8988T (cell line): ENCODE data around the gene PRR29.
"Not testable (repeated sequence)": the region's sequence is repeated elsewhere in the genome, so short reads cannot be mapped to it uniquely, and the experiment has no call there.

Source experiments
- DNase-seq: peaks from one replicate; pipeline ENCODE4 v3.0.0; 2011

The PRR29 gene

DNA sequence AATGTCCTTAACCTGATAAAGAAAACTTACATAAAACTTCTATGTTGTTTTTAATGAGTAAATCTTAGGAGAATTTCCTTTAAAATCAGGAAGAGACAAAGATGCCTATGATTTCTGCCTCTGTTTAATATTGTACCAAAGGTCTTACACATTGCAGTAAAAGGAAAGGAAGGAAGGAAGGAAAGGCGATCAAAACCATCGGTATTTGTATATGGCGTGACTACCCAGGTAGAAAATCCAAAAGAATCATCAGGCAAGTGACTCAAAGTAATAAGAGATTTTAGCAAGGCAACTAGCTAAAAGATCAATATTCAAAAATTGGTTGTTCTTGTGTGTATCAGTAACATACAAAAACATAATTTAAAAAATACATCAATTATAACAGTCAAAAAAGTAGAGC is 18.8 kb downstream of the PRR29 start:
- no peak for DNase-seq

DNA sequence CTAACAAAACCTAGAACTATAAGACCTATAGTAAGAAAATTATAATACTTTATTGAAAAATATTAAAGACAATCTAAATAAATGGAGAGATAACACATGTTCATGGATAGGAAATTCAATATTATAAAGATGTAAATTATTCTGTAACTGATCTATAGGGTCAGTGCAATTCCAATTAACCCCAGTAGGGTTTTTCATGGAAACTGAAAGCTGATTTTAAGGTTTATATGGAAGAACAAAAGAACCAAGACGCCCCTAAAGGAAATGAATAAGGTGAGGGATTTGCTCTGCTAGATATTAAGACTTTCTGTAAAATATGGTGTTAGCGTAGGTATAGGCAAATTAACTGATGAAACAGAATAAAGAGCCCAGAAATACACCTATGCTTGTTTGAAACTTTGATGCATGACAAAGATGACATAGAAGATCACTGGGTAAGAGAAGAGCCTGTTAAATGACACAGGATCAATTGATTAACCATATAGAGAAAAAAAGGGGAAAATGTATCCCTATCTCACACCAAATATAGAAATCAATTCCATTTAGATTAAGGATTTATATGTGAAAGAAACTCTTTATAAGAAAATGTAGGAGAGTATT is 19.3 kb downstream of the PRR29 start:
- no peak for DNase-seq

DNA sequence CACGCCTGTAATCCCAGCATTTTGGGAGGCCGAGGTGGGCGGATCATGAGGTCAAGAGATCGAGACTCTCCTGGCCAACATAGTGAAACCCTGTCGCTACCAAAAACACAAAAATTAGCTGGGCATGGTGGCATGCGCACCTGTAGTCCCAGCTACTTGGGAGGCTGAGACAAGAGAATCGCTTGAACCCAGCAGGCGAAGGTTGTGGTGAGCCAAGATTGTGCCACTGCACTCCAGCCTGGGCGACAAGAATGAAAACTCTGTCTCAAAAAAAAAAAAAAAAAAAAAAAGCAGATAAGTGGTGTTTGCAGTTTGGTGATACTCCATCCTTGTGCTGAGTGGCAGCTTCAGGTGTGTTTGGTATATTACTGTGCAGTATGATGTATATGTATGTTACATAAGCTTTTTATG is 21.4 kb downstream of the PRR29 start:
- DNase-seq = not testable (repeated sequence)

DNA sequence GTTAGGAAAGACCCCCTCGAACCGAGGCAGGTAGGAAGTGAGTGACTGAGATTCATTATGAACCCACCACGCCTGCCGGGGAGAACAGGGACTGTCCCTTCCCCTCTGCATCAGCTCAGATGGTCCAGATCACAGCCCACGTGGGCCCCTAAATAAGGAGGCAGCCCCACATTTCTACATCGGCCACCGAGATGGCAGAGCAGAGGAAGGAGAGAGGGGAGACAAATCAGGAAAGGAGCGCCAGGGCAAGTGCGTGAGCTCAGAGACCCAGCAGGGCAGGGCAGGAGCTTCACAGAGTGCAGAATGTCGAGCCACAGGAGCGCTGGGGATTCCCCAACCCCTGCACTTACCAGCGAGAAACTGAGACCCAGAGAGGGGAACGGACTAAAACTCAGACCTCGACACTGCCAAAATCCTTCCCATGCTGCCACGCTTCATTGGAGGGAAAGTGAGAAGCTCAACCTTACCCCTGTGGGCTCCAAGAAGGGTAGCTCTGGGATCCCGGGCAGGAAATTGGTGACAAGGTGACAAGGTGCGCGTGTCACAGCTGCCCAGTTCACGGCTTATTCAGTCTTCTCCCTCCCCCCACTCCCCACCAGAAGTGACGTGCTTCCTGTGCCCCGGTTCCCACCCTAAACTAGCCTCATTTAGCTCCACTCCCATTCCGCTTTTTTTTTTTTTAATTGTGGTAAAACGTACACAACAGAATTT is 22.1 kb downstream of the PRR29 start, which contains the start of gene ICAM2:
Gene ICAM2, minus strand, starts transcription at position 578 of the 711 bp plus-strand sequence. CDS start 13,942 bp downstream, outside the sequence.
- no peak for DNase-seq

DNA sequence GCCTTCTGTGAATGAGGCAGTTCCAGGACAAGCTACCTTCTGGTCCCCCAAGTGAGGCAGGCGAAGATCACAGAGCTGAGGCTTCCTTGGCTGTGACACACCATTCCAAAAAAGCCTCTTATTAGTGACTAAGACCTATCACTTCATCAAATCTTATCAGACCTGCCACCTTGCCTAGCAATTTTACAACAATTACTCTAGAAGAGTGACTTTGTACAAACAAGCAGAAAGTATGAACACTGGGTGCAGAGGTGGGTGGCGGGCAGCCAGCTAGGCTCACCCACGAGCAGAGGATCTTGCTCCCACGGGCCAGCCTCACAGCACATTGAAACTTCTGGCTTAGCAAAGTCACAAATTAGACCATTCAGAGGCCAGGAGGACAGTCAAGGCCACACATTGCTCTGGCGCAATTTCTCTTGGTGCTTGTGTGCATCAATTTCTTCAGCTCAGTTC is 24.5 kb downstream of the PRR29 start:
- no peak for DNase-seq

DNA sequence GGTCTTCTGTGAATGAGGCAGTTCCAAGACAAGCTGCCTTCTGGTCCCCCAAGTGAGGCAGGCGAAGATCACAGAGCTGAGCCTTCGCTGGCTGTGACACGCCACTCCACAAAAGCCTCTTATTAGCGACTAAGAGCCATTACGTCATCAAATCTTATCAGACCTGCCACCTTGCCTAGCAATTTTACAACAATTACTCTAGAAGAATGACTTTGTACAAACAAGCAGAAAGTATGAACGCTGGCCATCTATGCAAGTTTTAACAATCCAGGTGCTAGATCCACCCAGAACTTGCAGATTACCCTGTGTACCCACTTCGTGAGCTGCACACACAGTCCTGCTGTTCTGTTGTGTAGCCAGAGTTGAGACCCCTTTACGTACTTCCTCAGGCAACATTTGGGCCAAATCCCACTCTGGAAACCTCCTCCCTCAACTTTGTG is 26.1 kb downstream of the PRR29 start:
- DNase-seq = no peak

DNA sequence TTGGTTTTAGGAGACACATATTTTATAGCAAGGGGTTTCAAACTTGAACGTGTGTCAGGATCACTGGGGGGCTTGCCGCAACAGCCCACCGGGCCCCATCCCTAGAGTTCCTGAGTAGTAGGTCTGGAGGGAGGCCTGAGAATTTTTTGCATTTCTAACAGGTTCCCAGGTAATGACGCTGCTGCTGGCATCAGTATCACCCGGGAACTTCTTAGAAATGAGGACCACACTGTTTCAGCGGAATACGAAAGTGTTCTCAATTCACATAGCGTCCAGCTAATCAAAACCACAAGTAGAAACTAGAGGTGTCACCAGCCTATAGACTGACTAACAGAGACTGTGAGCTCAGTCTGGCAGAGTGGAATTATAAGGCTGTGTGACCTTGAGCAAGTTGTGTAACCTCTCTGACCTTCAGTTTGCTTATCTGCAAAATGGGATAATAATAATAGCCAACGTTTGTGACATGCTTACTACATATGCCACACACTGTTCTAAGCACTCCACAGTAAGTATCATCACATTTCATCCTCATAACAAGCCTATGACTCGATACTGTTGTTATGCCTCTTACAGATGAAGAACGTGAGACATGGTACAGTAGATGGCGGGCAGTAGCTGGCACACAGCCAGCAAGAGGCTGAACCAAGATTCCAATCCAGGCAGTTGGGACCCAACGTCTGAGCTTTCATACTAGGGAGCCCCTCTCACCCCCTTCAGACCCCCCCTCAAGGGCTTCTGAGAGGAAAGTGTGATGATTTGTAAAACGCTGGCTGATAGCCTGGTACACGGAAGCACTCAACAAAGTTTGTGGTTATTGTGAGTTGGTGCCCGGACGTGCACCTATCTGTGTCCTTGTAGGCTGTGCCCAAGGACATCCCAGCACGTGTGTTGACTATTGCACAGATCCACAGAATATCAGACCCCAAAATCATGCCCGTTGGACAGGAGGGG is 26.9 kb downstream of the PRR29 start:
- no peak for DNase-seq

DNA sequence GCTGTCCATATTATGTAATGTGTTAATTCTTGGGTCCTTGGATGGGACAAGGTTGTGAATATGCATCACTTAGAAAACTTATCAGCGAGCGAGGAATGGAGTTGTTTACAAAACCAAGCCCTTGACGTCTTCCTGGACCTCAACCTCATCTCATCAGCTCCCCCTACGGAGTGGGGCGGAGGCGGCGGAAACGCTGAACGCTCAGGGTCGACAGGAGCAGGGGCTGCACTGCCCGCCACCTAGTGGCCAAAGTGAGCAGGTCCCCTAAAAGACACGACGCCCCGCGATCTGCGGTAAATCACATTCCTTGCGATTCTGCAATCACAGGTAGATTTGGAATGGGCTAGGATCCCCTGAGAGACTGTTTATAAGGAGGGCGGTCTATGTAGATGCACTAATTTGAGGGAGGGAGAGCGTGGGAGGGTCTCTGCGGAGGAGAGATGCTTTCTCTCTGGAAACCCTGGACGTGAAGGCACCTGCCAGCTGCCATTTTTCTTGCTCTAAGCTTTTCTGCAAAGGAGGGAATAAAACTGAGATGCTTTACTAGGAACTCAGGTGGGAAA is 27.7 kb downstream of the PRR29 start:
- DNase-seq = no peak

DNA sequence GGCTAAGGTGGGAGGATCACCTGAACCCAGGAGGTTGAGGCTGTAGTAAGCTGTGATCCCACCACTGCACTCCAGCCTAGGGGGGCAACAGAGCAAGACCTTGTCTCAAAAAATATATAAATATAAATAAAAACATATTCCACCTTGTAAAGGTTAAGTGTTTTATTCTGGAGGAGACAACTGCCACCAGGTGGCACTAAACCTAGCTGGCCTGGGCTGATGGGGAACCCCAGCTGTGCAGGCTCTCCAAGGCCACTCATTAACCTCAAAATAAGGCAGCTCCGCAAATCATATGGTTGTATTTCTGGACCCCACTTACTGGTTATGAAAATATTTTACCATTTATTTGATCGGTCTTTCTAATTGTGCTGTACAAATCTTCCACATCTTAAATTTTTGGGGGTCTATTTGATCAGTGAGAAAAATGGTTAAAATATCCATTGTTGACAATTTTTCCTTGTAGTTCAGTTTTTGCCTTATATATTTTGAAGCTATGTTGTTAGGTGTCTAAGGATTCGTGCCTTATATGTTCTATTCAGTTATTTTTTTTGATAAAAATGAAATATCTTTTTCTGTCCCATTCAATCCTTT is 30.8 kb downstream of the PRR29 start:
- DNase-seq = no peak

DNA sequence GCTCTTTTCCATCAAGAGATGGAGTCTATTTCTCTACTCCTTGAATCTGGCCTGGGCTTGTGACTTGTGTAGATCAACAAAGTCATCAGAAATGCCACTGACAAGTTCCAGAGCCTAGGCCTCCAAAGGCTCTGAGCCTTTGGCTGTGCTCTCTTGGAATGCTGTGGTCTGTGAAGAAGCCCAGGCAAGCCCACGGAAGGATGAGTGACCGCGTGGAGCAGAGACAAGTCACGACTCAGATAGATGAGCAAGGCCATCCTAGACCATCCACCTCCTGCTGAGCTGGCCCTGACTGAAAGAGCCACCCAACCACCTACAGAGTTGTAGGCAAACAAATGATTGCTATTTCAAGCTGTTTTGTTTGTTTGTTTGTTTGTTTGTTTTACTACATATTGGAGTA is 33.9 kb downstream of the PRR29 start:
- DNase-seq = no peak

DNA sequence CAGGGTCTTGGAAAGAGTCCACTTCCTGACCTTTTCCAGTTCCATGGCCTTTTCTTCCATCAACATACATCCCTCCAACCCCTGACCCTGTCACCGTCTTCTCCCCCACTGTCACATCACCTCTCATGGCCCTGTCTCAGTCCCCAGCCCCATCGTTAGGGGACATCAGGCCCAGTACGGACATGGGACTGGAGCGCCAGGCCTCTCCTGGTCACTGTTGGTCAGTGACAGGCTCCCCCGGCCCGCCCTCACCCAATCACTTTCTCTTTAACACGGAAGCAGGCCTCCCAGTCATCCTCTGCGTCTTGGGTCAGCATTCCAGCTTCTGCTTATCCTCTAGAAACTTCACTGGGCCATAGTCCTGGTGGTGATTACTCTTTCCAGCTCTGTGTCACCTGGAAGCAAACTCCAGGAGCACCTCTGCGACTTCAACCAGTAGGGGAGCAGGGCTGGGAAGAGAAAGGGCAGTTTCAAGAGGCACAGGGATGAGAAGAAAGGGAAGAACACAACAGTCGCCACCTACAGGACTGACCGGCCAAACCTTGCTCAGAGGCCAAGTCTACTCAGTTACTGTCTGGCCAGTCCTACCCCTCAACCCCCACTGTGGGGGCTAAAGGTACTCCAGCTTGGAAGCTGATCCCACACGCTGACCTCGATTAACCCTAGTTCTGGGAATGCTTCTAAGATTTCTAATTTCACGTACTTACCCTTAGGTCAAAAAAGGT is 38.2 kb downstream of the PRR29 start:
- DNase-seq = no peak

DNA sequence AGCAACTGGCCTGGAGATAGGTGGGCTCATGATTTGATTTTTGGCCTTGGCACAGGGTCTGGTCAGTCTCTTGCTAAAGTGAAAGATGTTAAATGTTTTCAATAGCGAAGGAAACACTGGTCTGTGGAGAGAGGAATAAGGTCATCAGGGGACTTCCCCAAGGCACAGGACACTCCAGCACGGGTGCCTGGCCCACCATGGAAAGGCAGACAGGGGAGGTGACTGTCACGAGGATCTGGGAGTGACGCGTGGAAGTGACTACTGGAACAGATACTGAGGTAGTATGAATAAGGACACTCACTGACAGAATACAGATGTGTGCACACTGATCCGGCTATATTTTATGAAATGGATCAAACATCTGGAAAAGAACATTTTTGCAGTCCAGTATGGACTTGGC is 39.0 kb downstream of the PRR29 start:
- DNase-seq = no peak

DNA sequence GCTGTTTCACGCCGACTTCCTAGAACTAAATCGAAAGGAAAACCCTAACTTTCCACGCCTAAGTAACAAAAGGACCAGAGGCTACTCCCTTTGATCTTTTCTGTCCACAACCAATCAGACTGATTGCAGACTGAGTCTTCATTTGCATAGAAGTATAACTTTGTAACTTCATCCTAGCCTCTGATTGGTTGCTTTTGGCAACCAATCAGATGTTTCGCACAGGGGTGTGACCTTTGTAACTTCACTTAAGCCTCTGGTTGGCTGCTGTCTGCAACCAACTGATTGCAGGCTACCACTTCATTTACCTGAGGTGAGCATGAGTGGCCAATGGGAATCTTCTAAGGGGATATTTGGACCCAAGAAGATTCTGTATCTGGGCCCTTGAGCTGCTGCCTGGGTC is 39.7 kb downstream of the PRR29 start:
- no peak for DNase-seq

DNA sequence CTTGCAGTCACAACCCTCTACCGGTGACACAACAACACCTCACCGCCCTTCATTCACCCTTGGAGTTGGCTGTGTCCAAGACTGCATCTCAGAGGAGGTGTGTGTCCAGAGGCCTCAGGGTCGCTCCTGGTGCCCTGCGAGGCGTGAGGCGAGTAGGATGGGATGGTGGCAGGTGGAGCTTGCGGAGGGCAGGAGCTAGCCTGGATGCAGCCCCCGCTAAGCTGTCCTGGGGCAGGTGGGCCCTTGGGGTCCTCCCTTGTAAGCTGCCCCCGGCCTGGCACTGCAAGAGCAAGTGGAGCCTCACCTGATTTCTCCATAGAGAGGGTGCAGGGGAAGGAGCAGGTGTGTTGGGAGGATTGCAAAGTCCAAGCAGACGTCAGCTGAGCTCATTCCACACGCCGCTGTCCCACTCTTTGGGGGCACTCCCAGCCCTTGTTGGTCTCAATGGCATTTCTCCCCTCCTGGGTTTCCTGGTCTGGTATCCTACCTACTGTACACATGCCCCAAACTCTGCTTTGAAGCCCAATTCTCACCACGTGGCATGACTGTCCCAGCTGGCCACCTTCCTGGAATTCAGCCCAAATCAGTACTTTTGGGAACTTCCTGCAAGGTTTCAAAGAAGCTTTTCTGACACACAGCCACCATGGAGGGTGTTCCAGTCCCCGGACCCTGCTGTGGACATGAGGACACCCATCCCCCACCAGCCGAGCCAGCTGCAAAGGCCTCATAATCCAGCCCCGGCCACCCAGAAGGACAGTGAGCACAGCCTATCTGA is 40.4 kb downstream of the PRR29 start:
- DNase-seq = no peak

DNA sequence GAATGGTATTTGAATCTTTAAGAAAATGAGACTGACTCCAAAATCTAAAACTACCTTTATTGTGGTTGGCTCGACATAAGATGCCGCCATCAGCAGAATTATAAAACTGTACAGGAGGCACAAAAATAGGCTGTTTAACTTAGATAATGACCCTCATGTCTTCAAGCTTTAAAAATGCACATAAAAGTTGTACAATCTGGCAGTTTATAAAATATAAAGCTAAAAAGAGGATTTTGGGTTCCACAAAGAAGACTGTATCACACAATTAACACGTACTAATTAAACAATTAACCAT is 40.9 kb downstream of the PRR29 start:
- no peak for DNase-seq

DNA sequence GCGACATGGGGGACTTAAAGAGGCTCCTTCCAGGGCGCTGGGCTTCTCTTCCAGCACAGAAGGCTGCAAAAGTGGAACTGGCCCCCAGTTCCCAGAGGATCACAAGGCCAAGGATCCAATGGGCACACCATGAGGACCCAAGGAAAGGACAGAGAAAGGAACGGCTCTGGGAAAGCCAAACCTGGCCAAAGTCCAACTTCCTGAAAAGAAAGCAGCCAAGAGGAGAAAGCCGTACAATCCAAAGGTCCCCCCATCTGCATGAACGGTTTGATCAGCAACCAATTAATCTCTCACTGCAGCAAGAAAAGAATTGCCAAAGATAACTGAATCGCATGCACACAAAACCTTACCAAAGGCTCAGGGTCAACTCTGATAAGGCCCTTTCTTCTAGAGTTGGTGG is 42.1 kb downstream of the PRR29 start:
- DNase-seq = no peak

DNA sequence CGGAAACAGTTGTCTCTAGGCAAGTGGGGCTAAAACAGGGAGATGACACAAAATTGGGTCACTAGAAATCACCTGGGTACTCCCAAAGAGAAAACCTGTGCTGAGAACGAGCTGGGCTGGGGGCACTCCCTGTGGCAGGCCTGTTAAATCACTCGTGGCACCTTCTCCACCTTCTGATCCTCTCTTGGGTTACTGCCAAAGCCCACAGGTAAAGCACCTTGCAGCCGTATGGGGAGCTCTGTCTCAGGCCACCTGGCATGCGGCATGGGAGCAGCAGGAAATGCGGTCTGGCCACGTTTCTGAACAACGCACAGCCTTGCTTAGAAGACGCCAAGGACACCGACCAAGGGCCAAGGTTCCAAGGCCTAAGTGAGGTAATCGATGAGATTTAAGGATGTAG is 43.8 kb downstream of the PRR29 start:
- no peak for DNase-seq

DNA sequence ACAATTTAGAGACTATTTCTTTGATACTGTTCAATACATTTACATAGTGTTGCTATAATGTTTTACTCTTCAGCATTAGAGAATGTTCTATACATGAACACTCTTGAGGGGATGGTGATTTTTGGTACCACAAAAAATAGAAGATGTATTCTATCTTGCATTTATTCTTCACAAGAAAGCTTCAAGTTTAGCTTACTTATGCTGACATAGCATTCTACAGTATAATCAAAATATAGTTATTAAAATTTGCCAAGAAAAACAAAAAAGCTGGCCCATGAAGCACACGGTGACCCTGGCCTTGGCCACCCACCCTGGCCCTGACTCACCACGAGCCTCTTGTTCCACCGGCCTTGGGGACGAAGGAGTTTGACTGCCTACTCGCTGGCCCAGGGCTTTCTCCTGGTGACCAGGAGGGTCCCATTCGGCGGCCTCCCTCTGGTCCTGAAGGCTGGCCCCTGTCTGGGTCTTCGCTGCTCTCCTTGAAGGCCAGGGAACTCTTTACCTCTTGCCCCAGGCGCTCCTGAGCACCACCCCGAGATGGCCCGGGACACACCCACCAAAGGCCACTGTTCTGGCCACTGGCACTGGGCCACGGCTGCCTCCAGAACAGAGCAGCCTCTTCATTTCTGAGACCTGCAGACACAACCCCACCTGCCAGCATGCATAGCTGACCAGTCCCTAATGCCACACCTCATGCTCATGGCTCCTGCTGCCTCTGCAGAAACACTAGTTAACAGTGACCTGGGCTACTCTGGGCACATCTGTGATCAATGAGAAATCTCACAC is 44.7 kb downstream of the PRR29 start:
- DNase-seq = no peak

DNA sequence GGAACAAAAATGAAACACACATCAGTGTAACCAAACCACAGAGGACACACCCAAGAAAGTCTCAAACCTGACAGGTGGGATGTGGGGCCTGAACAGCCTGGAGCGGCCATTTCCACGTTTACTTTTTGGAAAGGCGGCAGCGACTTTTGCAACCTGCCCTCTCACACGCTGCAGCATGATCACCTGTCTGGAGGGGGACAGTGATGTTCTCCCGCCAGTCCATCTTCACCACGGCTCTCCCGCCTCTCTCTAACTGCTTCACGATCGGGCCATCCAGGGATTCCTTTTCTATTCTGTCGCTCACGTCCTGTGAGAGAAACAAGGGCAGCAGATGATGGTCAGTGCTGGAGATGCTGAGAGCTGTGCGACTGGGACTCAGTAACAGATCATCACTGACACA is 47.0 kb downstream of the PRR29 start:
- DNase-seq = no peak

DNA sequence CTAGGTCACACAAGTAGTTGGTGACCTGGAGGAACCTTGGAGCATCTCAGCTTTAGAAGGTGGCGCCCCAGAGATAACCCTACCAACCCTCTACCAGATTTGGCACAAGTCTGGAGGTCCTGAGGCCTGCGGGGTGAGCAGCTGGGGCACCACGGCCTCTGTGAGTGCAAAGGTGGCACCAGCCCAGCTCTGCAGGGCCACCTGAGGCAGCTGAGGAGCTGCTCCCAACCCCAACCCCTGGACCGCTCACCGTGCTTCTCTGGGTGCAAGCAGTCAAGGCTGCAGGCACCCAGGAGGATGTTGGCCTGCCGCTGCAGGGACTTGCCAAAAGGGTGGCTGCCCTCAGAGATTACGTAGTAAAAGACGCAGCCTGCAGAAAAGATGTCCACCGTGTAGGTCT is 50.7 kb downstream of the PRR29 start:
- DNase-seq = no peak

DNA sequence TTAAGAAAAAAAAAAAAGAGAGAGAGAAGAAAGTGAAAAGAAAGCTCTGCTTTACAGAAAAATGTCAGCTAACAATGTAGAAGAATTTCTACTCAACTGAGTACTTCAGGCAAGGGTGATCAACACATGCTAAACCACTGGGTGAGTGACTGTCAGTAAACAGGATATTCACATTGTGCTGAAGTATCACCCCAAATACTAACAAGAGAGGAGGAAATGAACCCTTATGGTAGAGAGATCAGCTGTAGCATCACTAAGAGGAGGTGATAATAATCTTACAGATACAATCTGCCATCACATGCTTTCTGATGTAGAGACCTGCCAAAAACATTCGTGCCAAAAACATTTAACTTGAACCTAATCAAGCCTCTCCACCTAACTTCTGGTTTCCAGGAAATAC is 53.0 kb downstream of the PRR29 start:
- DNase-seq = no peak
